ENCODE measurements around the gene ABCC2.
"Not testable (repeated sequence)": the region's sequence is repeated elsewhere in the genome, so short reads cannot be mapped to it uniquely, and the experiment has no call there.

ABCC2 gene

GRCh38 chr10:99743841-99744240 is 38.6 kb upstream of the ABCC2 start:
- no peak for DNase-seq (ENCODE audit: low read depth)
- no peak overlapping the region for H3K4me3 ChIP-seq (ENCODE audit: low read depth, low read length)
- TF ChIP-seq CTCF (IDR thresholded peaks at IDR 0.05; ENCODE audit: low read depth, low read length, missing control alignments), result no peak
- in situ Hi-C loops (cut with HindIII; ENCODE audit: low sequenced_read_pairs), result no loop called here

- H3K4me3 ChIP-seq (ENCODE audit: low read depth, low read length); DNase-seq (ENCODE audit: low read depth); in situ Hi-C loops (cut with HindIII; ENCODE audit: low sequenced_read_pairs): not testable (repeated sequence)
Measured at GRCh38 chr10:99746166-99746565, 36.3 kb upstream of the ABCC2 start.

GRCh38 chr10:99748823-99749451 is 33.5 kb upstream of the ABCC2 start:
- H3K4me3 ChIP-seq (ENCODE audit: low read depth, low read length), result no peak overlapping the region
- TF ChIP-seq CTCF (IDR thresholded peaks at IDR 0.05; ENCODE audit: low read depth, low read length, missing control alignments), result no peak
- no peak for DNase-seq (ENCODE audit: low read depth)
- in situ Hi-C loops (cut with HindIII; ENCODE audit: low sequenced_read_pairs), result no loop called here

- no peak for DNase-seq (ENCODE audit: low read depth)
- in situ Hi-C loops (cut with HindIII; ENCODE audit: low sequenced_read_pairs), result no loop called here
- no peak overlapping the region for H3K4me3 ChIP-seq (ENCODE audit: low read depth, low read length)
- TF ChIP-seq CTCF (IDR thresholded peaks at IDR 0.05; ENCODE audit: low read depth, low read length, missing control alignments), result no peak
Measured at GRCh38 chr10:99750641-99751040, 31.8 kb upstream of the ABCC2 start.

- no peak overlapping the region for H3K4me3 ChIP-seq (ENCODE audit: low read depth, low read length)
- DNase-seq (ENCODE audit: low read depth), result no peak
- in situ Hi-C loops (cut with HindIII; ENCODE audit: low sequenced_read_pairs), result loop anchor here (5.0 kb wide), 1 partner anchor 93 kb away; no protein-coding TSS in a partner anchor
- no peak for TF ChIP-seq CTCF (IDR thresholded peaks at IDR 0.05; ENCODE audit: low read depth, low read length, missing control alignments)
Measured at GRCh38 chr10:99754670-99755069, 27.8 kb upstream of the ABCC2 start.

- in situ Hi-C loops (cut with HindIII; ENCODE audit: low sequenced_read_pairs), result loop anchor here (5.0 kb wide), 1 partner anchor 91 kb away; no protein-coding TSS in a partner anchor
- no peak overlapping the region for H3K4me3 ChIP-seq (ENCODE audit: low read depth, low read length)
- DNase-seq (ENCODE audit: low read depth), result no peak
- TF ChIP-seq CTCF (IDR thresholded peaks at IDR 0.05; ENCODE audit: low read depth, low read length, missing control alignments), result no peak
Measured at GRCh38 chr10:99756159-99756558, 26.3 kb upstream of the ABCC2 start.

GRCh38 chr10:99758211-99758891 is 24.1 kb upstream of the ABCC2 start:
- no peak for DNase-seq (ENCODE audit: low read depth)
- H3K4me3 ChIP-seq (ENCODE audit: low read depth, low read length), result no peak overlapping the region
- TF ChIP-seq CTCF (IDR thresholded peaks at IDR 0.05; ENCODE audit: low read depth, low read length, missing control alignments), result no peak
- in situ Hi-C loops (cut with HindIII; ENCODE audit: low sequenced_read_pairs), result loop anchor here (5.0 kb wide), 1 partner anchor 89 kb away; no protein-coding TSS in a partner anchor
